Omental fat pad (tissue), 4 donors: ENCODE data around the gene GPR35. TPM values are rescaled to one million over a fixed set of nuclear protein-coding genes. Genes with fewer than 3 reads are reported as not detected.

Experiments
- ATAC-seq: fragments of 150-250 bp; one replicate; pipeline ENCODE4 v1.9.1; 2016; ENCODE audit warnings: mild to moderate bottlenecking, moderate library complexity; ENCODE audit not compliant: low FRiP score
- DNase-seq: peaks from one replicate; pipeline ENCODE4 v3.0.0-alpha.2; 2019; ENCODE audit warnings: low spot score
- total RNA-seq, 4 donors: library from RNA; depleted of rRNA; stranded (reverse); fragments of >200 nt; gene quantifications; one replicate each; pipeline ENCODE4 v1.1.0, GENCODE V29; 2016
- TF ChIP-seq, protein P1 (sequence below), 3 donors: fragments of 450-650 bp; IDR thresholded peaks; one replicate each; pipeline ENCODE4 v1.5.1; 2016 to 2017; ENCODE audit warnings: antibody characterized with exemption in 3 of 3, mild to moderate bottlenecking in 3 of 3, moderate library complexity in 2 of 3

GPR35 gene
- total RNA-seq, 4 donors from 2014 or later = 1.3 to 2.4 (median 1.9) TPM

DNA sequence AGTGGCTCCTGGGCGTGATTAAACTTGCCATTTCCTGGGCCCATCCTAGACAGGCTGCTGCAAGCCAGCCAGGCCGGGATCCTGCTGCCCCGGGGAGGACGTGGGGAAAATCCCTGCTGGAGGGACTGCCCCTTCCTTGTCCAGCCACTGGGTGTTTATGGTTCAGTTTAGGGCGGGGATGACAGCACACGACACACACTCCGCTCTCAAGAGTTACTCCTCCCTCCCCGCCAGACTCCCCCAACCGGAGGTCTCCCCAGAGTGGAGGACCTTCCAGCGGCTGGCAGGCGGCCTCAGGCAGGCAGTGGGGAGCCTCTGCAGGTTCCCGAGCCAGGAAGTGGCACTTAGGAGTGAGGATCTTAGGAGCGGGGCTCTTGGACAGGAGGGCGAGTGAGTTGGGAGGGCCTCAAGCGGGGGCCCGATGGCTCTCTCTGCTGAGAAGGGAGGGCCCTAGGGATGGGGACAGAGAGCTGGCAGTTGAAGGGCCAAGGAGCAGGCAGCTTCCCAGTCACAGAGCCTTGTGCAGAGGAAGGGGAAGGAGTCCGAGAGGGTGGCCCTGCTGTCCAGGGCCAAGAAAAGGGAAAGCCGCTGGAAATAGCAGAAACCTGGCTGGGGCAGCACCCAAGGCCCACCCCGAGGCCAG, 5.7 kb upstream of the GPR35 start:
- no peak for DNase-seq
- no peak for ATAC-seq
- TF ChIP-seq, protein P1, sequence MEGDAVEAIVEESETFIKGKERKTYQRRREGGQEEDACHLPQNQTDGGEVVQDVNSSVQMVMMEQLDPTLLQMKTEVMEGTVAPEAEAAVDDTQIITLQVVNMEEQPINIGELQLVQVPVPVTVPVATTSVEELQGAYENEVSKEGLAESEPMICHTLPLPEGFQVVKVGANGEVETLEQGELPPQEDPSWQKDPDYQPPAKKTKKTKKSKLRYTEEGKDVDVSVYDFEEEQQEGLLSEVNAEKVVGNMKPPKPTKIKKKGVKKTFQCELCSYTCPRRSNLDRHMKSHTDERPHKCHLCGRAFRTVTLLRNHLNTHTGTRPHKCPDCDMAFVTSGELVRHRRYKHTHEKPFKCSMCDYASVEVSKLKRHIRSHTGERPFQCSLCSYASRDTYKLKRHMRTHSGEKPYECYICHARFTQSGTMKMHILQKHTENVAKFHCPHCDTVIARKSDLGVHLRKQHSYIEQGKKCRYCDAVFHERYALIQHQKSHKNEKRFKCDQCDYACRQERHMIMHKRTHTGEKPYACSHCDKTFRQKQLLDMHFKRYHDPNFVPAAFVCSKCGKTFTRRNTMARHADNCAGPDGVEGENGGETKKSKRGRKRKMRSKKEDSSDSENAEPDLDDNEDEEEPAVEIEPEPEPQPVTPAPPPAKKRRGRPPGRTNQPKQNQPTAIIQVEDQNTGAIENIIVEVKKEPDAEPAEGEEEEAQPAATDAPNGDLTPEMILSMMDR (IDR thresholded peaks at IDR 0.05) = no peak

GRCh38 chr2:240620149-240620731, 5.0 kb upstream of the GPR35 start:
- DNase-seq (no peak), ATAC-seq (no peak)
- TF ChIP-seq, protein P1 (IDR thresholded peaks at IDR 0.05) = no peak

DNA sequence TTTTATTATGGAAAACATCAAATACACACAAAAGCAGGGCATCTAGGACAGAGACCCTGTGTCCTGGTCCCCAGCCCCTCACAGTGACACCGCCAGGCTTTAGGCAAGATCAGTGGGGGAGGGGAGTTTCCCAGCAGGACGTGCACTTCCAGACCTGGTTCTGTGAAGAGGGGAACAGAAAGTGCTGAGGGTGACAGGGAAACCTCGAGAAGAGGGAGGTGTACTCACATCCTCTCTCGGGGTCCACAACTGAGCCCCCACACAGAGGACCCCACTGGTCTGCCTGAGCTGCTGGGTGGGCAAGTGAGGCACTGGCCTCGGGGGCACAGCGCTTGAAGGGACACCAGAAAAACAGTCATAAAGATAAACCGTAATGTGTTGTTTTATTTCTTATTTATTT, 4.4 kb upstream of the GPR35 start:
- TF ChIP-seq, protein P1 (IDR thresholded peaks at IDR 0.05) = no peak
- ATAC-seq (no peak), DNase-seq (no peak)

- DNase-seq (no peak), ATAC-seq (no peak)
- TF ChIP-seq, protein P1 (IDR thresholded peaks at IDR 0.05) = no peak
These were observed 3.2 kb upstream of the GPR35 start for GRCh38 chr2:240622060-240622411.

- ATAC-seq (no peak), DNase-seq (no peak)
- TF ChIP-seq, protein P1 (IDR thresholded peaks at IDR 0.05) = no peak
These were observed 2.6 kb upstream of the GPR35 start for GRCh38 chr2:240622531-240623235.

GRCh38 chr2:240623531-240624010, 1.7 kb upstream of the GPR35 start:
- ATAC-seq (no peak), DNase-seq (no peak)
- TF ChIP-seq, protein P1 (IDR thresholded peaks at IDR 0.05) = no peak
